ENCODE results near the gene OR10G3.
"Not testable (repeated sequence)": the region's sequence is repeated elsewhere in the genome, so short reads cannot be mapped to it uniquely, and the experiment has no call there.

OR10G3 gene

GRCh38 chr14:21579976-21580375 lies at the start of gene OR10G3:
TSS of gene OR10G3 (minus strand) at chr14:21580076. CDS start at chr14:21570744, 9,332 bp downstream.
- no peak for DNase-seq

- DNase-seq = no peak
Measured at GRCh38 chr14:21626491-21627230, 46.8 kb upstream of the OR10G3 start.

GRCh38 chr14:21617614-21618013 lies 37.7 kb upstream of the OR10G3 start:
- no peak for DNase-seq

GRCh38 chr14:21614240-21614639 lies 34.4 kb upstream of the OR10G3 start:
- DNase-seq = no peak

- DNase-seq = no peak
Measured at GRCh38 chr14:21612324-21612723, 32.4 kb upstream of the OR10G3 start.

GRCh38 chr14:21602181-21602580 lies 22.3 kb upstream of the OR10G3 start:
- DNase-seq = not testable (repeated sequence)

- DNase-seq = no peak
Measured at GRCh38 chr14:21589317-21589716, 9.4 kb upstream of the OR10G3 start.

- DNase-seq = no peak
Measured at GRCh38 chr14:21575661-21576060, 4.2 kb downstream of the OR10G3 start.

- no peak for DNase-seq
Measured at GRCh38 chr14:21572604-21573003, 7.3 kb downstream of the OR10G3 start.

GRCh38 chr14:21558703-21559170 lies 21.1 kb downstream of the OR10G3 start:
- no peak for DNase-seq

- peak; percentile 83 for DNase-seq
Measured at GRCh38 chr14:21557084-21557901, 22.6 kb downstream of the OR10G3 start.

- no peak for DNase-seq
Measured at GRCh38 chr14:21556378-21557083, 23.3 kb downstream of the OR10G3 start.

- DNase-seq = no peak
Measured at GRCh38 chr14:21553266-21553665, 26.6 kb downstream of the OR10G3 start.

GRCh38 chr14:21544588-21544987 lies 35.3 kb downstream of the OR10G3 start:
- not testable (repeated sequence) for DNase-seq

GRCh38 chr14:21543963-21544362 lies 35.9 kb downstream of the OR10G3 start:
- DNase-seq = no peak

- DNase-seq = no peak
Measured at GRCh38 chr14:21543521-21543960, 36.3 kb downstream of the OR10G3 start.

GRCh38 chr14:21541413-21542074 lies 38.3 kb downstream of the OR10G3 start:
- DNase-seq = no peak

- DNase-seq = no peak
Measured at GRCh38 chr14:21539189-21539940, 40.5 kb downstream of the OR10G3 start.

GRCh38 chr14:21537090-21537424 lies 42.8 kb downstream of the OR10G3 start:
- DNase-seq = no peak

- DNase-seq = no peak
Measured at GRCh38 chr14:21536418-21537089, 43.3 kb downstream of the OR10G3 start.
